CD4-positive, alpha-beta T cell (primary cell): ENCODE measurements around the gene C19orf47. TPM values are rescaled to one million over a fixed set of nuclear protein-coding genes. Genes with fewer than 3 reads are reported as not detected.

Source experiments
- ATAC-seq: fragments of 200-7000 bp; cut with Tn5 transposase; one replicate; pipeline ENCODE4 v1.10.0; 2022; ENCODE audit warnings: mild to moderate bottlenecking; ENCODE audit not compliant: poor library complexity
- CTCF ChIA-PET: fragments of 350-600 bp; sonication (Branson Sonifier 250); formaldehyde crosslinking; loops from one replicate; lab custom pipeline; 2021; ENCODE audit warnings: antibody characterized with exemption, inconsistent platforms; lab: Charles Lee
- POLR2A ChIA-PET: fragments of 350-600 bp; sonication (Branson Sonifier 250); formaldehyde crosslinking; loops from one replicate; lab custom pipeline; 2021; ENCODE audit warnings: antibody characterized with exemption, inconsistent platforms; lab: Charles Lee
- DNase-seq, 14 experiments: peaks; one replicate each; pipeline ENCODE4 v3.0.0-alpha.2; 2013 to 2020; ENCODE audit warnings: mixed read lengths in 2 of 14
- H3K27ac ChIP-seq, 2 donors: one replicate each; pipeline versions ENCODE4 v1.5.1 to v1.7.0; 2013; ENCODE audit warnings: low read length in 2 of 2, low read depth in 1 of 2, mild to moderate bottlenecking in 1 of 2
- H3K27me3 ChIP-seq, 2 experiments: 1 replicate in 1 of 2; 2 replicates in 1 of 2; pipeline versions ENCODE4 v1.6.1 to v1.7.0; 2013; ENCODE audit warnings: low read length in 2 of 2, control low read depth in 1 of 2, mild to moderate bottlenecking in 1 of 2, moderate library complexity in 1 of 2; ENCODE audit not compliant: insufficient read depth in 2 of 2, control insufficient read depth in 1 of 2
- H3K36me3 ChIP-seq: one replicate; pipeline ENCODE4 v1.6.1; 2013; ENCODE audit warnings: low read length, control low read depth; ENCODE audit not compliant: insufficient read depth
- H3K4me1 ChIP-seq: one replicate; pipeline ENCODE4 v1.6.1; 2013; ENCODE audit warnings: low read length, control low read depth; ENCODE audit not compliant: insufficient read depth
- H3K4me3 ChIP-seq: one replicate; pipeline ENCODE4 v1.5.1; 2013; ENCODE audit warnings: mild to moderate bottlenecking, low read length, moderate library complexity
- H3K9me3 ChIP-seq, 2 experiments: 1 replicate in 1 of 2; 2 replicates in 1 of 2; pipeline versions ENCODE4 v1.6.1 to v1.7.0; 2013; ENCODE audit warnings: low read length in 2 of 2, mild to moderate bottlenecking in 2 of 2, control low read depth in 1 of 2, moderate library complexity in 1 of 2; ENCODE audit not compliant: control insufficient read depth in 1 of 2, insufficient read depth in 1 of 2
- H3K27ac Mint-ChIP-seq: one replicate; pipeline ENCODE4 v1.8.0; 2020; ENCODE audit warnings: mixed read lengths
- H3K27me3 Mint-ChIP-seq: one replicate; pipeline ENCODE4 v1.8.0; 2021; ENCODE audit warnings: mixed read lengths
- H3K36me3 Mint-ChIP-seq: one replicate; pipeline ENCODE4 v1.8.0; 2021; ENCODE audit warnings: low read depth, mixed read lengths
- H3K4me1 Mint-ChIP-seq: one replicate; pipeline ENCODE4 v1.8.0; 2021; ENCODE audit warnings: low read depth, mixed read lengths
- H3K4me3 Mint-ChIP-seq: one replicate; pipeline ENCODE4 v1.8.0; 2020; ENCODE audit warnings: mild to moderate bottlenecking, mixed read lengths
- H3K9me3 Mint-ChIP-seq: one replicate; pipeline ENCODE4 v1.8.0; 2020; ENCODE audit warnings: mixed read lengths
- intact Hi-C, 2 experiments: fragments of 100-400 bp; cut with DNase I in 1 of 2; cut with micrococcal nuclease in 1 of 2; formaldehyde crosslinking; loops; one replicate each; pipeline versions ENCODE4 v1.15.1 to v1.9.0; 2023 to 2025; cut with DNase I, micrococcal nuclease
- total RNA-seq, 174 experiments: library from RNA in 2 of 174; stranded (reverse) in 2 of 174; gene quantifications; one replicate each; pipeline ENCODE4 v1.2.3 and lab custom pipeline; 2021 to 2026
- TF ChIP-seq, protein P1 (sequence below): fragments of 200-600 bp; IDR thresholded peaks from one replicate; pipeline ENCODE4 v1.8.0; 2022; ENCODE audit warnings: antibody characterized with exemption, mild to moderate bottlenecking

The C19orf47 gene
- total RNA-seq, 2 experiments from 2014 or later: 10.1 to 11.2 TPM

DNA sequence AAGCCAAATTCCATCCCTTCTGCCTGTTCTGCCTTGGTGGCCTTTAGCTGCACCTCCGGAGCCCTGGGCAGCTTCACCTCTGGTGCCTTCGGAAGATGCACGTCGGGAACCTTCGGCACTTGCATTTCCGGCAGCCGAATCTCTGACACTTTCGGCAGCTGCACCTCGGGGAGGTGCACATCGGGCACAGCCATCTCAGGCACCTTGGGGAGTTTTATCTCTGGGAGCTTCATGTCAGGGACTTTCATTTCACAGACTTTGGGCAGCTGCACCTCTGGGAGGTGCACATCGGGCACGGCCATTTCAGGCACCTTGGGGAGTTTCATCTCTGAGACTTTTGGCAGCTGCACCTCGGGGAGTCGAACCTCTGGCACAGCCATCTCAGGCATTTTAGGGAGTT is 47.8 kb upstream of the C19orf47 start:
- ChIA-PET POLR2A (interaction anchor here (1.5 kb wide), 1 partner anchor 48 kb away, joined by 3 read pairs; the partner anchor contains the start of gene C19orf47), CTCF (no interaction called here)
- no peaks in the 10 kb centered on the region for H3K9me3 Mint-ChIP-seq
- peaks cover 16% of the 10 kb centered on the region for H3K4me1 Mint-ChIP-seq
- Histone ChIP-seq H3K36me3 (no peaks in the 10 kb centered on the region), H3K9me3 (no peaks in the 10 kb centered on the region), H3K4me1 (peaks cover 9% of the 10 kb centered on the region), H3K4me3 (no peak overlapping the region), H3K27ac (no peak overlapping the region), H3K27me3 (no peaks in the 10 kb centered on the region)
- H3K27ac Mint-ChIP-seq: no peak overlapping the region
- no peak for ATAC-seq
- intact Hi-C loops: no loop called here
- TF ChIP-seq, protein P1, sequence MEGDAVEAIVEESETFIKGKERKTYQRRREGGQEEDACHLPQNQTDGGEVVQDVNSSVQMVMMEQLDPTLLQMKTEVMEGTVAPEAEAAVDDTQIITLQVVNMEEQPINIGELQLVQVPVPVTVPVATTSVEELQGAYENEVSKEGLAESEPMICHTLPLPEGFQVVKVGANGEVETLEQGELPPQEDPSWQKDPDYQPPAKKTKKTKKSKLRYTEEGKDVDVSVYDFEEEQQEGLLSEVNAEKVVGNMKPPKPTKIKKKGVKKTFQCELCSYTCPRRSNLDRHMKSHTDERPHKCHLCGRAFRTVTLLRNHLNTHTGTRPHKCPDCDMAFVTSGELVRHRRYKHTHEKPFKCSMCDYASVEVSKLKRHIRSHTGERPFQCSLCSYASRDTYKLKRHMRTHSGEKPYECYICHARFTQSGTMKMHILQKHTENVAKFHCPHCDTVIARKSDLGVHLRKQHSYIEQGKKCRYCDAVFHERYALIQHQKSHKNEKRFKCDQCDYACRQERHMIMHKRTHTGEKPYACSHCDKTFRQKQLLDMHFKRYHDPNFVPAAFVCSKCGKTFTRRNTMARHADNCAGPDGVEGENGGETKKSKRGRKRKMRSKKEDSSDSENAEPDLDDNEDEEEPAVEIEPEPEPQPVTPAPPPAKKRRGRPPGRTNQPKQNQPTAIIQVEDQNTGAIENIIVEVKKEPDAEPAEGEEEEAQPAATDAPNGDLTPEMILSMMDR: no peak
- H3K4me3 Mint-ChIP-seq: no peak overlapping the region
- no peaks in the 10 kb centered on the region for H3K36me3 Mint-ChIP-seq
- no peak for DNase-seq
- H3K27me3 Mint-ChIP-seq: no peaks in the 10 kb centered on the region

DNA sequence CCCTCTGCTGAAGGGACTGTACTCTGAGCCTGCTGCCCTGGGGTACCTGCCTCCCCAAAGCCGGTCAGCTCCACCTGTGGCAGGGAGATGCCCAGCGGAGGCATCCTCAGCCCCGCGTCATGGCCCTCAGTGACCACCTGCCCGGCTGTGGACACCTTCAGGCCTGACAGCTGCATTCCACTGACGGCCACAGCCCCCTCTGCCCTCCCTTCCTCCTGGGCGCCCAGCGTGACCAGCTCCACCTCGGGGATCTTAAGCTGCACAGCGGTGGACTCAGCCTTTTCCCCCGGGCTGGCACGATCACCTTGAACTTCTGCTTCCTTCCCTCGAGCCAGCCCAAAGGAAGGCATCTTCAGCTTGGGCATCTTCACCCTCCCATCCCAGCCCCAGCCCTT is 46.6 kb upstream of the C19orf47 start:
- TF ChIP-seq, protein P1: no peak
- Mint-ChIP-seq H3K36me3 (no peaks in the 10 kb centered on the region), H3K27ac (no peak overlapping the region), H3K4me3 (no peak overlapping the region), H3K9me3 (no peaks in the 10 kb centered on the region), H3K4me1 (peaks cover 11% of the 10 kb centered on the region), H3K27me3 (no peaks in the 10 kb centered on the region)
- intact Hi-C loops: no loop called here
- POLR2A ChIA-PET: no interaction called here
- Histone ChIP-seq H3K27ac (no peak overlapping the region), H3K4me1 (peaks cover 9% of the 10 kb centered on the region), H3K4me3 (no peak overlapping the region), H3K36me3 (no peaks in the 10 kb centered on the region), H3K27me3 (no peaks in the 10 kb centered on the region), H3K9me3 (no peaks in the 10 kb centered on the region)
- no peak for DNase-seq
- CTCF ChIA-PET: interaction anchor here (0.5 kb wide), 1 partner anchor 971 kb away, joined by 3 read pairs; no protein-coding TSS in a partner anchor
- no peak for ATAC-seq

DNA sequence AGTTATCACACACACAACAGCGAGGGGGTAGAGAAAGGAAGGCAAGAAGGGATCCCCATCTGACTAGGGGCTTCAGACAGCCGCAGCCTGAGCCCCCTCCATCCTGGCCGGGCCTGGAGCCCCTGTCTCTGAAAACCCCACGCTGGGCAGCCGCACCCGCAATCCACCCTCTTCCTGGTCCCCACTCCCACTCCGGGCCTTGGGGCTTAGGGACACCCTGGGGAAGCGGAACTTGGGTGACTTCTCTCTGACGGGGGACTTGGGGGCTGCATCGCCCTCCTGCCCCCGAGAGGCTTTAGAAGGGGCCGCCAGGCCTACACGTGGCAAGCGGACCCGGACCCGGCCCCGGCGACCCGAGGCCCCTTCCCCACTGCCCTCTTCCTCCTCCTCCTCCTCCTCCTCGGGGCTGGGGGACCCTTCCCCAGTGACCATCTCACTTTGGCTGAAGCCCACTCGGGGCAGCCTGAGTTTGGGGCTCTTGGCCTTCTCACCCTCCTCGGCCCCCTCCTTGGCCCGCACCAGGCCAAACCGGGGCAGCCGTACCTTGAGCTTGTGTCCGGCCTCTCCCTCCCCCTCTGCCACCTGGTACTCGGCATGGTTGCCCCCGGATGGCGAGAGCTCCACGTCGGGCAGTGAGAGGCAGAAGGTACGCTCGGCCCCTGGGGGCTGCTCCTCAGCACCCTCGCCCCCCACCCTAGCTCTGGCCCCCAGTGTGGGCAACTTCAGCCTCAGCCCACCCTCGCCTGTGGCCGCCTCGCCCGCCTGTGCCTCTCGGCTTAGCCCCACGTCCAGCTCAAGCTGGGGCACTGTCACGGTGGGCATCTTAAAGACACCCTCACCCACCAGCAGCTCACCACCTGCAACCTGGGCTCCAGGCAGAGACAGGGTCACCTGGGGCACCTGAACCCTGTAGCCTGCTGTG is 46.0 kb upstream of the C19orf47 start:
- H3K27ac Mint-ChIP-seq: no peak overlapping the region

More for the DNA sequence above, 46.0 kb upstream of the C19orf47 start:
- TF ChIP-seq, protein P1: no peak
- no peaks in the 10 kb centered on the region for H3K36me3 ChIP-seq
- Mint-ChIP-seq H3K9me3 (no peaks in the 10 kb centered on the region), H3K4me3 (no peak overlapping the region), H3K4me1 (peaks cover 6% of the 10 kb centered on the region), H3K36me3 (no peaks in the 10 kb centered on the region), H3K27me3 (no peaks in the 10 kb centered on the region)
- H3K4me1 ChIP-seq: peaks cover 9% of the 10 kb centered on the region
- intact Hi-C loops: no loop called here
- no peak overlapping the region for H3K27ac ChIP-seq
- ATAC-seq: no peak
- ChIA-PET CTCF (no interaction called here), POLR2A (no interaction called here)
- H3K4me3 ChIP-seq: no peak overlapping the region
- no peaks in the 10 kb centered on the region for H3K27me3 ChIP-seq
- H3K9me3 ChIP-seq: no peaks in the 10 kb centered on the region
- no peak for DNase-seq
